B cell (primary cell): ENCODE measurements around the gene CLASRP.

Experiments
- EZH2 ChIP-seq: IDR thresholded peaks from 2 replicates; pipeline ENCODE4 v1.6.1; 2012; ENCODE audit warnings: borderline replicate concordance, low read depth, mild to moderate bottlenecking, moderate library complexity, low read length; ENCODE audit not compliant: insufficient read depth, poor library complexity, severe bottlenecking
- TF ChIP-seq, protein P1 (sequence below): fragments of 200-600 bp; IDR thresholded peaks from one replicate; pipeline ENCODE4 v1.8.0; 2022; ENCODE audit warnings: antibody characterized with exemption, mild to moderate bottlenecking

DNA sequence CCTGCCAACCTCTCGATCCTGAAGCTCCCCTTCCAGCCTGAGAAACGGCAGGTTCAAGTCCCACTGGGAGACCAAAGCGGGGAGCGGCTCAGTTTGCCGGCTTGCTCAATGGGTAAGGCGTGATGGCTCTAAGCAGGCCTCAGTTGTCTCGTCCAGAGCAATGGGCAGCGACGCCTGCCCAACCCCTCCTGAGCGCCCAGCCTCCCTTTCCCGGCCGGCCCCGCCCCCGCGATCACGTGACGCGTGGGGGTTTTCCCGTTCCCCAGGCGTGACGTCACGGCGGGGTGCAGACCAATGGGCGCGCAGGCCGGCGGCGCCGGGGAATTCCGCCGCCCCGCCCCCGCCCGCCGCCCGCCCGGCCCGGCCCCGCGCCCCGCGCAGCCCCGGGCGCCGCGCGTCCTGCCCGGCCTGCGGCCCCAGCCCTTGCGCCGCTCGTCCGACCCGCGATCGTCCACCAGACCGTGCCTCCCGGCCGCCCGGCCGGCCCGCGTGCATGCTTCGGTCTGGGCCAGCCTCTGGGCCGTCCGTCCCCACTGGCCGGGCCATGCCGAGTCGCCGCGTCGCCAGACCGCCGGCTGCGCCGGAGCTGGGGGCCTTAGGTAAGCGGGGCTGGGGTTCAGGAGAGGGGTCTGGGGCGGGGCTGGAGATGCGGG is 37.6 kb upstream of the CLASRP start, which contains the start of gene RELB:
- TF ChIP-seq, protein P1, sequence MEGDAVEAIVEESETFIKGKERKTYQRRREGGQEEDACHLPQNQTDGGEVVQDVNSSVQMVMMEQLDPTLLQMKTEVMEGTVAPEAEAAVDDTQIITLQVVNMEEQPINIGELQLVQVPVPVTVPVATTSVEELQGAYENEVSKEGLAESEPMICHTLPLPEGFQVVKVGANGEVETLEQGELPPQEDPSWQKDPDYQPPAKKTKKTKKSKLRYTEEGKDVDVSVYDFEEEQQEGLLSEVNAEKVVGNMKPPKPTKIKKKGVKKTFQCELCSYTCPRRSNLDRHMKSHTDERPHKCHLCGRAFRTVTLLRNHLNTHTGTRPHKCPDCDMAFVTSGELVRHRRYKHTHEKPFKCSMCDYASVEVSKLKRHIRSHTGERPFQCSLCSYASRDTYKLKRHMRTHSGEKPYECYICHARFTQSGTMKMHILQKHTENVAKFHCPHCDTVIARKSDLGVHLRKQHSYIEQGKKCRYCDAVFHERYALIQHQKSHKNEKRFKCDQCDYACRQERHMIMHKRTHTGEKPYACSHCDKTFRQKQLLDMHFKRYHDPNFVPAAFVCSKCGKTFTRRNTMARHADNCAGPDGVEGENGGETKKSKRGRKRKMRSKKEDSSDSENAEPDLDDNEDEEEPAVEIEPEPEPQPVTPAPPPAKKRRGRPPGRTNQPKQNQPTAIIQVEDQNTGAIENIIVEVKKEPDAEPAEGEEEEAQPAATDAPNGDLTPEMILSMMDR = no peak
- no peak for TF ChIP-seq EZH2
